ENCODE measurements around the gene IGSF9B.

GRCh38 chr11:133975488-133975849 is 18.7 kb upstream of the IGSF9B start:
- TF ChIP-seq, protein P1, sequence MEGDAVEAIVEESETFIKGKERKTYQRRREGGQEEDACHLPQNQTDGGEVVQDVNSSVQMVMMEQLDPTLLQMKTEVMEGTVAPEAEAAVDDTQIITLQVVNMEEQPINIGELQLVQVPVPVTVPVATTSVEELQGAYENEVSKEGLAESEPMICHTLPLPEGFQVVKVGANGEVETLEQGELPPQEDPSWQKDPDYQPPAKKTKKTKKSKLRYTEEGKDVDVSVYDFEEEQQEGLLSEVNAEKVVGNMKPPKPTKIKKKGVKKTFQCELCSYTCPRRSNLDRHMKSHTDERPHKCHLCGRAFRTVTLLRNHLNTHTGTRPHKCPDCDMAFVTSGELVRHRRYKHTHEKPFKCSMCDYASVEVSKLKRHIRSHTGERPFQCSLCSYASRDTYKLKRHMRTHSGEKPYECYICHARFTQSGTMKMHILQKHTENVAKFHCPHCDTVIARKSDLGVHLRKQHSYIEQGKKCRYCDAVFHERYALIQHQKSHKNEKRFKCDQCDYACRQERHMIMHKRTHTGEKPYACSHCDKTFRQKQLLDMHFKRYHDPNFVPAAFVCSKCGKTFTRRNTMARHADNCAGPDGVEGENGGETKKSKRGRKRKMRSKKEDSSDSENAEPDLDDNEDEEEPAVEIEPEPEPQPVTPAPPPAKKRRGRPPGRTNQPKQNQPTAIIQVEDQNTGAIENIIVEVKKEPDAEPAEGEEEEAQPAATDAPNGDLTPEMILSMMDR (IDR thresholded peaks at IDR 0.05; ENCODE audit: poor library complexity), result no peak
- TF ChIP-seq EZH2 (IDR thresholded peaks at IDR 0.05; ENCODE audit: borderline replicate concordance), result no peak
